Activated CD4-positive, alpha-beta T cell treated with anti-CD3 and anti-CD28 coated beads, Interleukin-2, amount 10 ng/mL, durations not matched to agents 7 days and 5 days (primary cell): ENCODE data around the gene C2CD4B. TPM values are rescaled to one million over a fixed set of nuclear protein-coding genes. Genes with fewer than 3 reads are reported as not detected.

ENCODE experiments used
- CTCF ChIA-PET: fragments of 350-600 bp; sonication (Branson Sonifier 250); formaldehyde crosslinking; loops from one replicate; lab custom pipeline; 2021; ENCODE audit warnings: antibody characterized with exemption; lab: Charles Lee
- POLR2A ChIA-PET: fragments of 350-600 bp; sonication (Branson Sonifier 250); formaldehyde crosslinking; loops from one replicate; lab custom pipeline; 2021; ENCODE audit warnings: antibody characterized with exemption; lab: Charles Lee
- DNase-seq: peaks from one replicate; pipeline ENCODE4 v3.0.0-alpha.2; 2020
- H3K27ac Mint-ChIP-seq: one replicate; pipeline ENCODE4 v1.8.0; 2021; ENCODE audit warnings: mild to moderate bottlenecking, moderate library complexity, mixed read lengths
- H3K27me3 Mint-ChIP-seq: one replicate; pipeline ENCODE4 v1.8.0; 2021; ENCODE audit warnings: mixed read lengths
- H3K36me3 Mint-ChIP-seq: one replicate; pipeline ENCODE4 v1.8.0; 2021; ENCODE audit warnings: low read depth, mixed read lengths
- H3K4me1 Mint-ChIP-seq: one replicate; pipeline ENCODE4 v1.8.0; 2021; ENCODE audit warnings: mixed read lengths
- H3K4me3 Mint-ChIP-seq: one replicate; pipeline ENCODE4 v1.8.0; 2021; ENCODE audit warnings: mild to moderate bottlenecking, moderate library complexity, mixed read lengths
- H3K9me3 Mint-ChIP-seq: one replicate; pipeline ENCODE4 v1.8.0; 2021; ENCODE audit warnings: mixed read lengths
- total RNA-seq, 2 experiments: library from RNA; stranded (reverse); gene quantifications; one replicate each; pipeline ENCODE4 v1.2.3, GENCODE V29; 2021

The C2CD4B gene
- not detected for total RNA-seq

DNA sequence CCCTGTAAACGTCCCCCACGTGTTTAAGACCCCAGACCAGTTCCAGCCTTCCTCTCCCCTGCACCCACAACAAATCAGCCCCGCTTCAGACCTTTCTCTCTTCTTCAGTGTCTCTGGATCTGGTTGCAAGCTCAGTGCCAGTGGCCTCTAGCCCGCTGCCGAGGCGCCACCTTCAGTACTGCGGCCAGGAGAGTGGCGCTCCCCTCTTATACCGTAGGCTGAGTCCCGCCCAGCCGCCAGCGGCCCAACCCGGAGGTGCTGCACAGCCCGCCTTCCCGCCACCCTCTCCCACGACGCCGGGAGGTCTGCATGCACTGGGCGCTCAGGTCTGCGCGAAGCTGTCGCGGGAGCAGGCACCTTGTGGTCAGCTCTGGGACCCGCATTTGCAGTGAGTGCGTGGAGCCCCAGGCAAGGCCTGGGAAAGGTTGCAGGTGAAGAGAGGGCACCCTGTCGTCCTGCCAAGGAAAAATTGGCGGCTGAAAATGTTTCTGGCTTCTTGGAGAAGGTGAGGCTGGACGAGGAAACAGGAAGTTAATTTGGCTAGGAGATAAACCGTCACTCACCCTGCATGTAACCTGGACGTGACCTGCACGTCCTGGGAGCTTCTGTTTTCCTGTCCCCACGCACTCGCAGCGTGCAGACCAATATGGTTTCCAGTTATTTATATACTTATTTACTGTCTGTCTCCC is at the start of gene C2CD4B:
Gene C2CD4B, minus strand, starts transcription at position 182 of the 689 bp plus-strand sequence. CDS start 301 bp downstream, outside the sequence.
- Mint-ChIP-seq H3K9me3 (no peaks in the 10 kb centered on the region), H3K4me1 (peaks cover 14% of the 10 kb centered on the region), H3K4me3 (peak within 1 kb of the TSS; percentile 64), H3K27me3 (peaks cover 70% of the 10 kb centered on the region), H3K36me3 (no peaks in the 10 kb centered on the region), H3K27ac (peak within 1 kb of the TSS; percentile 47)
- DNase-seq: no peak
- ChIA-PET CTCF (interaction anchor here (1.5 kb wide), 1 partner anchor 11 kb away, joined by 5 read pairs; no protein-coding TSS in a partner anchor), POLR2A (interaction anchor here (0.6 kb wide), 1 partner anchor 1908 kb away, joined by 4 read pairs; no protein-coding TSS in a partner anchor)

- H3K4me1 Mint-ChIP-seq: peaks cover 12% of the 10 kb centered on the region
- CTCF ChIA-PET: no interaction called here
- H3K27ac Mint-ChIP-seq: no peak overlapping the region
- no peak overlapping the region for H3K4me3 Mint-ChIP-seq
- POLR2A ChIA-PET: no interaction called here
- peaks cover 15% of the 10 kb centered on the region for H3K9me3 Mint-ChIP-seq
- H3K36me3 Mint-ChIP-seq: no peaks in the 10 kb centered on the region
- H3K27me3 Mint-ChIP-seq: peaks cover 6% of the 10 kb centered on the region
- DNase-seq: peak; percentile 32
Observed at GRCh38 chr15:62212741-62213140, 47.7 kb upstream of the C2CD4B start.

- Mint-ChIP-seq H3K4me3 (no peak overlapping the region), H3K27ac (no peak overlapping the region), H3K9me3 (peaks cover 13% of the 10 kb centered on the region), H3K36me3 (no peaks in the 10 kb centered on the region), H3K4me1 (peaks cover 12% of the 10 kb centered on the region), H3K27me3 (peaks cover 6% of the 10 kb centered on the region)
- ChIA-PET POLR2A (no interaction called here), CTCF (no interaction called here)
- no peak for DNase-seq
Observed at GRCh38 chr15:62211348-62211747, 46.3 kb upstream of the C2CD4B start.

DNA sequence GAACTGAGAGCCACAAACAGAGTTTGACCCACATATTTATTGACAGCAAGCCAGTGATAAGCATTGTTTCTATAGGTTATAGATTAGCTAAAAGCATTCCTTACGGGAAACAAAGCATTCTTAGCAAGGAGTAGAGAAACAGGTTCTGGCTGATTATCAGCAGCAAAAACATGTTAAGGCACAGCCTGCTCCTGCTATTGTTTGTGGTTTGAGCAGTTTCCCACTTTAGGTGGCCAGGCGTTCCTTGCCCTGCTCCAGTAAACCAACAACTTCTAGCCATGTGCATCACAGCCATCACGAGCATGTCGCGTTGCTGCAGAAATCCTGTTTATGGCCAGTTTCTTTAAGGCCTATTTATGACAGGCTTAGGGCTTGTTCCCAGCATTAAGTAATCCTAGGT is 44.7 kb upstream of the C2CD4B start:
- ChIA-PET POLR2A (interaction anchor here (0.6 kb wide), 1 partner anchor 380 kb away, joined by 3 read pairs; no protein-coding TSS in a partner anchor), CTCF (no interaction called here)
- Mint-ChIP-seq H3K36me3 (no peaks in the 10 kb centered on the region), H3K27ac (no peak overlapping the region), H3K27me3 (peaks cover 11% of the 10 kb centered on the region), H3K9me3 (peaks cover 7% of the 10 kb centered on the region), H3K4me1 (peaks cover 12% of the 10 kb centered on the region), H3K4me3 (no peak overlapping the region)
- DNase-seq: no peak

GRCh38 chr15:62209322-62209721 is 44.2 kb upstream of the C2CD4B start:
- peaks cover 12% of the 10 kb centered on the region for H3K4me1 Mint-ChIP-seq
- POLR2A ChIA-PET: interaction anchor here (0.6 kb wide), 1 partner anchor 379 kb away, joined by 3 read pairs; no protein-coding TSS in a partner anchor
- no peak for DNase-seq
- no peaks in the 10 kb centered on the region for H3K36me3 Mint-ChIP-seq
- H3K4me3 Mint-ChIP-seq: no peak overlapping the region
- peaks cover 7% of the 10 kb centered on the region for H3K9me3 Mint-ChIP-seq
- no peak overlapping the region for H3K27ac Mint-ChIP-seq
- CTCF ChIA-PET: no interaction called here
- H3K27me3 Mint-ChIP-seq: peaks cover 11% of the 10 kb centered on the region

- no peak overlapping the region for H3K27ac Mint-ChIP-seq
- CTCF ChIA-PET: no interaction called here
- no peak overlapping the region for H3K4me3 Mint-ChIP-seq
- POLR2A ChIA-PET: no interaction called here
- H3K36me3 Mint-ChIP-seq: no peaks in the 10 kb centered on the region
- peaks cover 12% of the 10 kb centered on the region for H3K4me1 Mint-ChIP-seq
- DNase-seq: no peak
- H3K27me3 Mint-ChIP-seq: peaks cover 11% of the 10 kb centered on the region
- peaks cover 7% of the 10 kb centered on the region for H3K9me3 Mint-ChIP-seq
Observed at GRCh38 chr15:62208884-62209283, 43.8 kb upstream of the C2CD4B start.

GRCh38 chr15:62208367-62208766 is 43.3 kb upstream of the C2CD4B start:
- no peak for DNase-seq
- CTCF ChIA-PET: no interaction called here
- no peak overlapping the region for H3K27ac Mint-ChIP-seq
- H3K4me1 Mint-ChIP-seq: peaks cover 12% of the 10 kb centered on the region
- no peaks in the 10 kb centered on the region for H3K36me3 Mint-ChIP-seq
- POLR2A ChIA-PET: no interaction called here
- peaks cover 11% of the 10 kb centered on the region for H3K27me3 Mint-ChIP-seq
- H3K4me3 Mint-ChIP-seq: no peak overlapping the region
- peaks cover 7% of the 10 kb centered on the region for H3K9me3 Mint-ChIP-seq

DNA sequence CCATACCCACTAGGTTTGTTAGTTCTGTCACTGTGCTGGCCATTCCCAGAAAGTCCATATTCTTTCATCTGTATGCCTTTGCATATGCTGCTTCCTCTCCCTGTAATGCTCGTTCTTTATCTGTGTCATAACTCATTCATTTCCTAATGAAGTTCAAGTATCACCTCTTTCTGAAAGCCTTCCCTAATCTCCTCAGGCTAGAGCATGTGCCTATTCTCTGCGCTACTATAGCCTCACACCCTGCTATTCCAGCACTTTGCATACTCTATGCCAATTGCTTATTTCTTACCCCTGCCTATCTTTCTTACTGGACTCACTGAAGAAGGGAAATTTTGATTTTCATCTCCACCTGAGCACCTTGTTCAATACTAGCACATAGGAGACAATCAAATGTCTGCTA is 25.6 kb upstream of the C2CD4B start:
- POLR2A ChIA-PET: no interaction called here
- H3K27me3 Mint-ChIP-seq: peaks cover 31% of the 10 kb centered on the region

DNA sequence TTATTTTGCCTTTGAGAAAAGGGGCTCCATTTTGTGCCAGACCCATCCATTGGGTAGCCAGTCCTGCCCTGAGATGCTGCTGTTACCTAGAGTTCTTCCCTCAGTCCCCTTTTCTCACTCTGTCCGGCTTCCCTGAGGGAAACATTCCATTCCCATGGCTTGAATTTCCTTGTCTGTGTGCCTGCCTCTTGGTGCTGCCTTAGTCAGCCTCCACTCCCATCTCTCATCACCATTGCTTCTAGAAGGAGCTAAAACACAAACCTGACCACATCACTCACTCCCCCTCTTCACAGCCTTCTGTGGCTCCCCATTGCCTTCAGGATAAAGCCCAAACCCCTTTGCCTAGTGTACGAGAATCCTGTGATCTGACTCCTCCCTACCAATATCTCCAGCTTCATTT is 25.2 kb upstream of the C2CD4B start:
- Mint-ChIP-seq H3K4me1 (no peaks in the 10 kb centered on the region), H3K27ac (no peak overlapping the region), H3K27me3 (peaks cover 31% of the 10 kb centered on the region), H3K4me3 (no peak overlapping the region), H3K36me3 (no peaks in the 10 kb centered on the region), H3K9me3 (no peaks in the 10 kb centered on the region)
- ChIA-PET CTCF (no interaction called here), POLR2A (no interaction called here)
- no peak for DNase-seq

More for the DNA sequence above, 25.6 kb upstream of the C2CD4B start:
- Mint-ChIP-seq H3K4me1 (no peaks in the 10 kb centered on the region), H3K9me3 (no peaks in the 10 kb centered on the region), H3K27ac (no peak overlapping the region), H3K36me3 (no peaks in the 10 kb centered on the region), H3K4me3 (no peak overlapping the region)
- DNase-seq: no peak
- CTCF ChIA-PET: no interaction called here

GRCh38 chr15:62188744-62189143 is 23.7 kb upstream of the C2CD4B start:
- ChIA-PET CTCF (no interaction called here), POLR2A (no interaction called here)
- H3K4me1 Mint-ChIP-seq: no peaks in the 10 kb centered on the region
- DNase-seq: no peak
- no peaks in the 10 kb centered on the region for H3K9me3 Mint-ChIP-seq
- no peak overlapping the region for H3K4me3 Mint-ChIP-seq
- no peak overlapping the region for H3K27ac Mint-ChIP-seq
- H3K27me3 Mint-ChIP-seq: peaks cover 26% of the 10 kb centered on the region
- no peaks in the 10 kb centered on the region for H3K36me3 Mint-ChIP-seq

DNA sequence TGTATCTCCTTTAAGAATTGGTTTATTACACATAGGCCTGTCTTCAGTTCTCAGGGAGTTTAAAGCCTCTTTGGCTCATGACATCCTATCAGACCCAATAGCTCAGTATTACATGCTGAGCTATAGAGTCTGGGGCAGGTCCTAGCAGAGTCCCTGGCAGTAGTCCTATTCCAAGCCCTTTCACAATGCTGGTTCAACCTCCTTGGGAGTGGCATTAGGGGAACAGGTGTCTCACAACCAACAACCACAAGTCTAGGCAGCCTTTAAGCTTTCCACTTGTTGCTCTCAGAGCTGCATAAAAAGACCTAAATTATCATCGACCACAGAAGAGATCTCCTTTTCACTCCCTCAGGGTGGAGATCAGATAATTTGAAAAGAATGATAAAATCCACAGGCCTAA is 22.8 kb upstream of the C2CD4B start:
- CTCF ChIA-PET: no interaction called here
- Mint-ChIP-seq H3K27ac (no peak overlapping the region), H3K4me3 (no peak overlapping the region), H3K27me3 (peaks cover 19% of the 10 kb centered on the region), H3K36me3 (no peaks in the 10 kb centered on the region), H3K4me1 (no peaks in the 10 kb centered on the region), H3K9me3 (no peaks in the 10 kb centered on the region)
- no peak for DNase-seq
- POLR2A ChIA-PET: no interaction called here

DNA sequence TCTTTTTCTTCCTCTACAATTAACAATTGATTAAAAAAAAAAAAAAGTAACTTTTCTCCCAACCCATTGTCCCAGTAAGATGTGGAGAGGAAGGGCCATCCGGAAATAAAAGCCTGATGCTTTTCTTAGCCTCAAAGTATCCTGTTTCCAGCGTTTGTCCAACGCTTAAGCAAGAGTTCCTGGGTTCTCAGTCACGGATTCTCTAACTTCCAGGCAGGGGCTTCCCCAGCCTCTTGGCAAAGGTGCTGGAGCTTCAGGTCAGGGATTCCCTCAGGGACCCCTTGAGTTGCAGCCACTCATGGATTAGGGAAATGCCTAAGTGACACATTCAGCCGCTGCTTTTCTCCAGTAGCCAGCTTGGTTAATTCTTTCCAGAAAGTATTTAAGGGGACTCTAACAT is 22.3 kb upstream of the C2CD4B start:
- Mint-ChIP-seq H3K36me3 (no peaks in the 10 kb centered on the region), H3K27me3 (peaks cover 17% of the 10 kb centered on the region), H3K4me3 (no peak overlapping the region), H3K9me3 (no peaks in the 10 kb centered on the region), H3K4me1 (no peaks in the 10 kb centered on the region), H3K27ac (no peak overlapping the region)
- ChIA-PET POLR2A (no interaction called here), CTCF (interaction anchor here (1.3 kb wide), 1 partner anchor 11 kb away, joined by 3 read pairs; no protein-coding TSS in a partner anchor)
- DNase-seq: no peak

DNA sequence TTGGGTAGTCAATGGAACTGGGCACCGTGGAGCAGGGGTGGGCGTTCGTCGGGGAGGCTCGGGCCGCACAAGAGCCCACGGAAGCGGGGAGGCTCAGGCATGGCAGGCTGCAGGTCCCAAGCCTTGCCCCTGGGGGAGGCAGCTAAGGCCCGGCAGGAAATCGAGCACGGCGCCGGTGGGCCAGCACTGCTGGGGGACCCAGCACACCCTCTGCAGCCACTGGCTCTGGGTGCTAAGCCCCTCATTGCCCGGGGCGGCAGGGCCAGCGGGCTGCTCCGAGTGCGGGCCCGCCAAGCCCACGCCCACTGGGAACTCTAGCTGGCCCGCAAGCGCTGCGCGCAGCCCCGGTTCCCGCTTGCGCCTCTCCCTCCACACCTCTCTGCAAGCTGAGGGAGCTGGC is 21.5 kb upstream of the C2CD4B start:
- no peak overlapping the region for H3K27ac Mint-ChIP-seq
- CTCF ChIA-PET: interaction anchor here (1.3 kb wide), 1 partner anchor 11 kb away, joined by 3 read pairs; no protein-coding TSS in a partner anchor
- no peak for DNase-seq
- H3K9me3 Mint-ChIP-seq: no peaks in the 10 kb centered on the region
- peaks cover 14% of the 10 kb centered on the region for H3K27me3 Mint-ChIP-seq
- H3K4me3 Mint-ChIP-seq: no peak overlapping the region
- H3K4me1 Mint-ChIP-seq: no peaks in the 10 kb centered on the region
- POLR2A ChIA-PET: no interaction called here
- no peaks in the 10 kb centered on the region for H3K36me3 Mint-ChIP-seq
